ENCODE data around the gene TULP4. TPM values are rescaled to one million over a fixed set of nuclear protein-coding genes. Genes with fewer than 3 reads are reported as not detected.

The TULP4 gene
- total and polyA plus RNA-seq, 2 of the 8 experiments (the other 6 are each of a cell fraction or from before 2014, with no cell fraction given), result 7.7 to 51.6 TPM

DNA sequence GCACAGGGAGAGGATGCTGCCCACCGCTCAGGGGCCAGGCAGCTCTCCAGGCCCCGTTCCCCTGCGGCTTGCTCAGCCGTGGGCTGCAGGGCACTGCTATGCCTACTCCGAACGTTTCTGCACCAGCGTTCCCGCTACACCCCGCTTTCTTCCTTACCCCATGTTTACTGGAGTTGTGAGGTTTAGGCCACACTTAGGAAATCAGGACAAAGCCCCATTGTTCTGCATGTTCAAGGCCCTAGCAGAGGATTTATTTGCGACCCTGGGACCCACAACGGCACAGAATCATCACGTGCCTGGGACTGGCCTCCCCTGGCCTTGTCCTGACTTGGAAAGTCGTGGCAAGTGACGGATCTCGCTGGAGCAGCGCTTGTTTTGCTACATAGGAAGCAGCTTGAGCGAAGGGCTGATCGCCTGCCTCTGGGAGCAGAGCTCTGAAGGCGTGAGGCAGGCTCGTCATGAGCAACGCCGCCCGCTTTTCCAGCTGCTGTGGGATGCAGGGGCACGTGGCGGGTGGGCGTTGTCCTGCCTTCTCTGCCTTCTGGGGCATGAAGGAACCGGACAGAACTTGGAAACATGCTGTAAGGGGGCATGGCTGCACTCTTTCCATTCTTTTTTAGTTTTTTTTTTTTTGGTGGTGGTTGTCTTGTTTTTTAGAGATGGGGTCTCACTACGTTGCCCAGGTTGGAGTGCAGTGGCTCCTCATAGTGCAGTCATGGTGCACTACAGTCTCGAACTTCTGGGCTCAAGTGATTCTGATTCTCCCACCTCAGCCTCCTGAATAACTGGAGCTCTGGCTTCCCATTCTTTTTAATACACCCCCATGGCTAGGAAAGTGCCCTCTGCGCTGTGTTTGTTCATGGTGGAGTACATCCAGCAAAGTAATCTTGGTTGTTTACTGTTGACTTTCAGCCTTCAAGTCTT is 233.0 kb downstream of the TULP4 start:
- no peak overlapping the region for H3K9ac ChIP-seq (replicated peaks in 1 of 4; ENCODE audit: extremely low read depth in 1 of 4, low read depth in 3 of 4, low read length in 3 of 4)
- DNase-seq (ENCODE audit: low read depth in 1 of 2, low spot score in 2 of 2) (no peak), FAIRE-seq (no peak)
- no peak overlapping the region for H2BK5ac ChIP-seq (ENCODE audit: low read depth, low read length)
- no peak overlapping the region for H2BK120ac ChIP-seq (replicated peaks; ENCODE audit: low read depth, low read length)
- H3K79me1 ChIP-seq (ENCODE audit: low read depth, low read length), result no peaks in the 10 kb centered on the region
- H2BK15ac ChIP-seq (ENCODE audit: low read length), result no peak overlapping the region
- H3K4ac ChIP-seq (replicated peaks; ENCODE audit: insufficient read length, low read depth, low read length), result no peak overlapping the region
- H3K9me3 ChIP-seq (ENCODE audit: insufficient read depth in 2 of 2, low read depth in 1 of 2, low read length in 1 of 2), result no peaks in the 10 kb centered on the region
- H2BK12ac ChIP-seq (ENCODE audit: low read depth, low read length), result no peak overlapping the region
- H3K14ac ChIP-seq (ENCODE audit: insufficient read length), result no peak overlapping the region
- H3K18ac ChIP-seq (ENCODE audit: extremely low read depth, low read length), result no peak overlapping the region
- no peak overlapping the region for H3K56ac ChIP-seq (replicated peaks; ENCODE audit: insufficient read length, low read depth, low read length)
- no peak overlapping the region for H2AK5ac ChIP-seq (ENCODE audit: low read depth, low read length)
- no peaks in the 10 kb centered on the region for H3K23me2 ChIP-seq (ENCODE audit: low read depth, low read length)
- H3K4me1 ChIP-seq (replicated peaks in 1 of 4; ENCODE audit: control insufficient read depth in 3 of 4, insufficient read depth in 4 of 4, low read length in 3 of 4), result peaks cover 0 to 7% (median 4%) of the 10 kb centered on the region in 4 experiments; a peak in 5 of 7 replicates
- H4K20me1 ChIP-seq (replicated peaks in 1 of 2; ENCODE audit: control insufficient read depth in 1 of 2, insufficient read depth in 2 of 2, low read length in 2 of 2), result no peaks in the 10 kb centered on the region
- no peaks in the 10 kb centered on the region for H3K27me3 ChIP-seq (replicated peaks in 1 of 4; ENCODE audit: control insufficient read depth in 3 of 4, extremely low read depth in 1 of 4, insufficient read depth in 3 of 4, low read length in 3 of 4)
- no peak overlapping the region for H2BK20ac ChIP-seq (ENCODE audit: low read length)
- no peak for TF ChIP-seq YY1 (IDR thresholded peaks at IDR 0.05; ENCODE audit: low read depth, low read length)
- TF ChIP-seq KDM1A (IDR thresholded peaks at IDR 0.05; ENCODE audit: borderline replicate concordance, low read length), result no peak
- no peak for TF ChIP-seq BRCA1 (IDR thresholded peaks at IDR 0.05; ENCODE audit: low read depth, low read length)
- TF ChIP-seq SP1 (IDR thresholded peaks at IDR 0.05; ENCODE audit: low read depth, low read length), result no peak
- no peak for TF ChIP-seq SIN3A (conservative IDR thresholded peaks at IDR 0.05 in 1 of 2, IDR thresholded peaks at IDR 0.05 in 1 of 2; ENCODE audit: low read depth in 1 of 2, low read length in 2 of 2)
- peaks cover 0 to 3% (median 0%) of the 10 kb centered on the region in 4 experiments; a peak in 1 of 8 replicates for H3K36me3 ChIP-seq (ENCODE audit: control insufficient read depth in 2 of 4, insufficient read depth in 4 of 4, low read length in 3 of 4)
- no peak overlapping the region for H3K4me2 ChIP-seq (ENCODE audit: insufficient read depth in 1 of 2, low read depth in 2 of 2, low read length in 2 of 2)
- no peaks in the 10 kb centered on the region for H3K79me2 ChIP-seq (ENCODE audit: control insufficient read depth in 1 of 2, insufficient read depth in 2 of 2, low read length in 2 of 2)
- H2AFZ ChIP-seq (ENCODE audit: low read length), result no peak overlapping the region
- no peak overlapping the region for H3K27ac ChIP-seq (ENCODE audit: low read depth, low read length)
- H4K8ac ChIP-seq (ENCODE audit: extremely low read depth, insufficient read depth, low read length), result peak overlapping the region; percentile 82; the same call in 1 of the 2 replicates
- WGBS, 2 experiments (ENCODE audit: extremely low coverage in 1 of 2, insufficient coverage in 1 of 2, insufficient read length in 1 of 2, insufficient replicate concordance in 2 of 2, low coverage in 1 of 2, low lambda C conversion rate in 2 of 2, missing lambda C conversion rate in 1 of 2), result 90% methylated on average over 29 of the region's 30 CpGs; no CpG with 5 or more reads in 1 of the 2 experiments
- H3K4me3 ChIP-seq (ENCODE audit: extremely low read depth in 1 of 4, insufficient read depth in 2 of 4, low read depth in 3 of 4, low read length in 4 of 4), result no peak overlapping the region
- H4K5ac ChIP-seq (ENCODE audit: insufficient read length, low read depth, low read length), result no peak overlapping the region
- no peak overlapping the region for H4K91ac ChIP-seq (replicated peaks; ENCODE audit: insufficient read length, low read length)
- CTCF ChIA-PET (ENCODE audit: partially characterized antibody), result interaction anchor here (0.7 to 3.7 kb wide), 5 partner anchors 12 to 331 kb away, joined by 3 to 16 read pairs (median 3); no protein-coding TSS in a partner anchor
- no peak overlapping the region for H3K23ac ChIP-seq (ENCODE audit: insufficient read length)
- POLR2A ChIA-PET (ENCODE audit: partially characterized antibody), result interaction anchor here (3.1 kb wide), 1 partner anchor 9 kb away, joined by 11 read pairs; no protein-coding TSS in a partner anchor
